CD4-positive, alpha-beta memory T cell (primary cell): ENCODE data around the gene SLC16A10. TPM values are rescaled to one million over a fixed set of nuclear protein-coding genes. Genes with fewer than 3 reads are reported as not detected.
A peak's percentile ranks its signal among the peaks of the same experiment; 100 is the strongest.

Experiments
- CTCF ChIA-PET: fragments of 350-600 bp; sonication (Branson Sonifier 250); formaldehyde crosslinking; loops from one replicate; lab custom pipeline; 2021; ENCODE audit warnings: inconsistent platforms; ENCODE audit not compliant: partially characterized antibody; lab: Charles Lee
- POLR2A ChIA-PET: fragments of 350-600 bp; sonication (Branson Sonifier 250); formaldehyde crosslinking; loops from one replicate; lab custom pipeline; 2021; ENCODE audit not compliant: partially characterized antibody; lab: Charles Lee
- DNase-seq, 5 donors: peaks; one replicate each; pipeline versions ENCODE4 v3.0.0 to v3.0.0-alpha.2; 2020 to 2022; ENCODE audit warnings: mixed read lengths in 1 of 5
- H3K27ac ChIP-seq: one replicate; pipeline ENCODE4 v1.7.0; 2013; ENCODE audit warnings: low read depth, low read length
- H3K27me3 ChIP-seq: 2 replicates; pipeline ENCODE4 v1.7.0; 2013; ENCODE audit warnings: mild to moderate bottlenecking, low read length, moderate library complexity; ENCODE audit not compliant: insufficient read depth
- H3K36me3 ChIP-seq: 2 replicates; pipeline ENCODE4 v1.7.0; 2013; ENCODE audit warnings: mild to moderate bottlenecking, low read length, moderate library complexity; ENCODE audit not compliant: insufficient read depth
- H3K4me1 ChIP-seq: 2 replicates; pipeline ENCODE4 v1.7.0; 2013; ENCODE audit warnings: mild to moderate bottlenecking, low read length, moderate library complexity; ENCODE audit not compliant: insufficient read depth
- H3K4me3 ChIP-seq, 2 donors: one replicate each; pipeline ENCODE4 v1.7.0; 2013; ENCODE audit warnings: low read length in 2 of 2, mild to moderate bottlenecking in 1 of 2
- H3K9me3 ChIP-seq, 2 donors: one replicate each; pipeline ENCODE4 v1.7.0; 2013; ENCODE audit warnings: low read length in 2 of 2, control low read depth in 1 of 2; ENCODE audit not compliant: control insufficient read depth in 1 of 2
- H3K27ac Mint-ChIP-seq, 7 donors: one replicate each; pipeline ENCODE4 v1.8.0; 2020 to 2021; ENCODE audit warnings: mixed read lengths in 7 of 7, mild to moderate bottlenecking in 6 of 7, inconsistent platforms in 3 of 7, moderate library complexity in 3 of 7
- H3K27me3 Mint-ChIP-seq, 2 donors: one replicate each; pipeline ENCODE4 v1.8.0; 2020 to 2021; ENCODE audit warnings: mixed read lengths in 2 of 2
- H3K36me3 Mint-ChIP-seq, 2 donors: one replicate each; pipeline ENCODE4 v1.8.0; 2020 to 2021; ENCODE audit warnings: mixed read lengths in 2 of 2, inconsistent platforms in 1 of 2, mild to moderate bottlenecking in 1 of 2
- H3K4me1 Mint-ChIP-seq, 4 donors: one replicate each; pipeline ENCODE4 v1.8.0; 2020 to 2021; ENCODE audit warnings: mixed read lengths in 4 of 4, mild to moderate bottlenecking in 1 of 4
- H3K4me3 Mint-ChIP-seq, 8 donors: one replicate each; pipeline ENCODE4 v1.8.0; 2020 to 2021; ENCODE audit warnings: mixed read lengths in 8 of 8, mild to moderate bottlenecking in 7 of 8, moderate library complexity in 6 of 8, inconsistent platforms in 3 of 8
- H3K9me3 Mint-ChIP-seq, 8 donors: one replicate each; pipeline ENCODE4 v1.8.0; 2020 to 2021; ENCODE audit warnings: mixed read lengths in 8 of 8, mild to moderate bottlenecking in 5 of 8, inconsistent platforms in 3 of 8, moderate library complexity in 1 of 8
- intact Hi-C: fragments of 100-400 bp; cut with micrococcal nuclease; formaldehyde crosslinking; loops from one replicate; pipeline ENCODE4 v1.15.1; 2023
- polyA plus RNA-seq, 2 donors: library from polyadenylated mRNA; unstranded; fragments of 300-500 nt; fragmentation: Illumina TruSeq; gene quantifications; one replicate each; pipeline ENCODE4 v1.2.3, GENCODE V29; 2021
- total RNA-seq, 2 experiments: library from RNA; stranded (reverse); gene quantifications; one replicate each; pipeline ENCODE4 v1.2.3, GENCODE V29; 2021

The SLC16A10 gene
- total and polyA plus RNA-seq, 4 experiments from 2014 or later, result 5.6 to 11.2 (median 8.7) TPM

GRCh38 chr6:111256646-111257045 is 169.3 kb downstream of the SLC16A10 start:
- H3K27ac ChIP-seq, result no peak overlapping the region
- no peak overlapping the region for H3K4me3 Mint-ChIP-seq
- peaks cover 12 to 27% (median 18%) of the 10 kb centered on the region in 4 donors for H3K4me1 Mint-ChIP-seq
- no peaks in the 10 kb centered on the region for H3K9me3 ChIP-seq
- H3K9me3 Mint-ChIP-seq, result no peaks in the 10 kb centered on the region
- POLR2A ChIA-PET, result no interaction called here
- H3K27ac Mint-ChIP-seq, result no peak overlapping the region
- no peaks in the 10 kb centered on the region for H3K36me3 ChIP-seq
- no peak overlapping the region for H3K4me3 ChIP-seq
- no peak for DNase-seq
- CTCF ChIA-PET, result interaction anchor here (0.7 to 1.6 kb wide), 5 partner anchors 196 to 786 kb away, joined by 3 to 6 read pairs (median 4); no protein-coding TSS in a partner anchor
- H3K4me1 ChIP-seq, result peaks cover 26% of the 10 kb centered on the region
- H3K27me3 Mint-ChIP-seq, result peaks cover 3 to 4% of the 10 kb centered on the region in 2 donors
- H3K36me3 Mint-ChIP-seq, result peaks cover 0 to 5% of the 10 kb centered on the region in 2 donors
- H3K27me3 ChIP-seq, result no peaks in the 10 kb centered on the region
- intact Hi-C loops, result loop anchor here (5.0 to 10.0 kb wide), 3 partner anchors 169 to 1074 kb away; partner anchors contain the start of genes AMD1, CDC40 and SLC16A10

GRCh38 chr6:111258010-111258409 is 170.7 kb downstream of the SLC16A10 start:
- DNase-seq, result no peak
- Mint-ChIP-seq H3K9me3 (no peaks in the 10 kb centered on the region), H3K36me3 (peaks cover 0 to 5% of the 10 kb centered on the region in 2 donors), H3K27me3 (peaks cover 3 to 4% of the 10 kb centered on the region in 2 donors), H3K27ac (peak overlapping the region in 5 of 7 donors; percentile 11 to 96 (median 87)), H3K4me3 (no peak overlapping the region), H3K4me1 (peaks cover 15 to 34% (median 23%) of the 10 kb centered on the region in 4 donors)
- intact Hi-C loops, result loop anchor here (2.0 to 10.0 kb wide), 6 partner anchors 171 to 1076 kb away; partner anchors contain the start of genes AMD1, CDC40, FAM229B and SLC16A10
- peaks cover 35% of the 10 kb centered on the region for H3K4me1 ChIP-seq
- POLR2A ChIA-PET, result interaction anchor here (1.0 to 2.7 kb wide), 8 partner anchors 205 to 829 kb away, joined by 3 to 57 read pairs (median 13); partner anchors contain the start of genes AMD1, FAM229B, REV3L and TRAF3IP2
- no peak overlapping the region for H3K4me3 ChIP-seq
- CTCF ChIA-PET, result interaction anchor here (1.0 to 2.7 kb wide), 19 partner anchors 8 to 906 kb away, joined by 3 to 128 read pairs (median 8); partner anchors contain the start of genes FAM229B, REV3L, TRAF3IP2 and TUBE1
- no peaks in the 10 kb centered on the region for H3K36me3 ChIP-seq
- H3K27me3 ChIP-seq, result no peaks in the 10 kb centered on the region
- H3K27ac ChIP-seq, result no peak overlapping the region
- H3K9me3 ChIP-seq, result no peaks in the 10 kb centered on the region

DNA sequence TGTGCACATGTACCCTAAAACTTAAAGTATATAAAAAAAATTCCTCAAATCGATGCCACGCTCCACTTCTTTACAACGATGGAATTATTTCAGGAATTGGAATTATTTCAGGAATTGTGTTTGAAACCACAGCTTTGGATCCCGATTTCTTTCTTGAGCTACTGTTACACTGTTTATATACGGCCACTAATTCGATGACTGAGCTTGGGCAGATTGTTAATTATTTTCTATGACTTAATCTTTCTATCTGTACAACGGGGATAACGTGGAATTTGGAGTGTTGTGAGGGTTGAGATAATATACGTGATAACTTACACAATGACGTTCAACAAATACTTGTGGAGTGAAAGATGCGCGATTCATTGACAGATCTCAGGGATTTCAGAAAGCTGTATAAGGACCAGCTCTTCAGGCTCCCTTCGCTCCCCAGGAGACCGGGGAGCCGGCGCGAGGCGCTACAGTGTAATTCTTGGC is 171.3 kb downstream of the SLC16A10 start:
- H3K27ac Mint-ChIP-seq, result peak overlapping the region; percentile 87 to 98 (median 96)
- intact Hi-C loops, result loop anchor here (1.0 to 10.0 kb wide), 14 partner anchors 171 to 1076 kb away; partner anchors contain the start of genes AMD1, CDC40, CDK19 and FAM229B
- Histone ChIP-seq H3K4me1 (peaks cover 35% of the 10 kb centered on the region), H3K27ac (peak overlapping the region; percentile 84), H3K27me3 (no peaks in the 10 kb centered on the region), H3K4me3 (peak overlapping the region in 1 of 2 donors; percentile 71), H3K36me3 (peaks cover under 1% of the 10 kb centered on the region), H3K9me3 (no peaks in the 10 kb centered on the region)
- H3K9me3 Mint-ChIP-seq, result no peaks in the 10 kb centered on the region
- no peak for DNase-seq
- H3K4me1 Mint-ChIP-seq, result peaks cover 15 to 34% (median 23%) of the 10 kb centered on the region in 4 donors
- H3K36me3 Mint-ChIP-seq, result peaks cover under 1 to 7% of the 10 kb centered on the region in 2 donors
- peaks cover 3 to 4% of the 10 kb centered on the region in 2 donors for H3K27me3 Mint-ChIP-seq
- H3K4me3 Mint-ChIP-seq, result peak overlapping the region; percentile 84 to 90 (median 87)
- ChIA-PET POLR2A (interaction anchor here (0.7 to 2.7 kb wide), 24 partner anchors 8 to 829 kb away, joined by 3 to 57 read pairs (median 4); partner anchors contain the start of genes AMD1, CDK19, FAM229B and REV3L), CTCF (interaction anchor here (0.7 to 2.7 kb wide), 55 partner anchors 9 to 905 kb away, joined by 3 to 128 read pairs (median 4); partner anchors contain the start of genes AMD1, FAM229B, GTF3C6 and REV3L)

DNA sequence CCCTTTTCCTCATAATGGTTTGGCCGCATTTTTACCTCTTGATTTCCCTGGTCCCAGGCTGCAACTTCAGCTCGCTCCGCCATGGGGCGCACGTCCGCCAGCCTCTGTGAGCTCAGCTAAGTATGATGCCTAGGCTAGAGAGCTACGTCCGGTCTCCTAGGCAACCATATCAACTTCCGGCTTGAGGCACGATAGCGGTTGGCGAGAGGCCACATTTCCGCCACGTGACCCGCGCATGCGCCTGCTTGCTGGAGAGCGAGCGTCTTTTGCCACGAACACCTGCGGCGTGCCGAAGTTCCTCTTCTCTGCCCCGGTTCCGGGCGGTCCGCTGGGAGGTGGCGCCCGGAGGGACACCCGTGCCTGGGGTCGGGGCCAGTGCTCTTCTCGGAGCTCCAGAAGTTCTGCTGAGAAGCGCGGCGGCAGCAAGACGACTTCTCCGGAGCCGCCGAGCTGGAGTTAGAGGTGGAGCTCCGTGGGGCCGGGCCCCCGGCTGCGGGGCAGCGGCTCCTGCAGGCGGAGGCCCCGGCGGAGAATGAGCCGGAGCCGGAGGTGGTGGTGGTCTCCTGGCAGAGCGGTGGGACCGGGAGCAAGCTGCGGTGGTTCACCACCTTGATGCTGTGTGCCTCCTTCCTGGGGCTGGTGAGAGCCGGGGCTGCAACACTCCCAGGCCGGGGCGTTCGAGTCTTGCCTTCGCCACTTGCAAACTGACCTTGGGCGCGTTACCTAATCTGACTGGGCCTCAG is 172.0 kb downstream of the SLC16A10 start:
- H3K9me3 ChIP-seq, result no peaks in the 10 kb centered on the region
- peak; percentile 99 for DNase-seq
- CTCF ChIA-PET, result interaction anchor here (0.7 to 2.7 kb wide), 56 partner anchors 9 to 905 kb away, joined by 3 to 128 read pairs (median 4); partner anchors contain the start of genes AMD1, FAM229B, GTF3C6 and REV3L
- H3K4me1 Mint-ChIP-seq, result peaks cover 16 to 34% (median 23%) of the 10 kb centered on the region in 4 donors
- peaks cover 7 to 13% of the 10 kb centered on the region in 2 donors for H3K36me3 Mint-ChIP-seq
- peaks cover 5% of the 10 kb centered on the region for H3K36me3 ChIP-seq
- H3K9me3 Mint-ChIP-seq, result no peaks in the 10 kb centered on the region
- H3K27me3 ChIP-seq, result no peaks in the 10 kb centered on the region
- H3K27ac ChIP-seq, result peak overlapping the region; percentile 84
- peaks cover 35% of the 10 kb centered on the region for H3K4me1 ChIP-seq
- peak overlapping the region; percentile 87 to 98 (median 96) for H3K27ac Mint-ChIP-seq
- intact Hi-C loops, result loop anchor here (1.0 to 10.0 kb wide), 14 partner anchors 172 to 1077 kb away; partner anchors contain the start of genes AMD1, CDC40, CDK19 and FAM229B
- peak overlapping the region; percentile 84 to 90 (median 87) for H3K4me3 Mint-ChIP-seq
- POLR2A ChIA-PET, result interaction anchor here (0.7 to 2.7 kb wide), 26 partner anchors 9 to 828 kb away, joined by 3 to 57 read pairs (median 4); partner anchors contain the start of genes AMD1, CDK19, FAM229B and GTF3C6
- peaks cover 3 to 4% of the 10 kb centered on the region in 2 donors for H3K27me3 Mint-ChIP-seq
- peak overlapping the region; percentile 42 to 71 for H3K4me3 ChIP-seq

GRCh38 chr6:111260570-111261298 is 173.4 kb downstream of the SLC16A10 start:
- Histone ChIP-seq H3K4me3 (no peak overlapping the region), H3K27me3 (no peaks in the 10 kb centered on the region)
- intact Hi-C loops, result no loop called here

GRCh38 chr6:111263837-111264236 is 176.5 kb downstream of the SLC16A10 start:
- H3K9me3 ChIP-seq, result no peaks in the 10 kb centered on the region
- H3K27ac Mint-ChIP-seq, result peak overlapping the region in 1 of 7 donors; percentile 29
- intact Hi-C loops, result no loop called here
- H3K4me3 ChIP-seq, result no peak overlapping the region
- no peaks in the 10 kb centered on the region for H3K27me3 ChIP-seq
- no peak overlapping the region for H3K4me3 Mint-ChIP-seq
- no peak for DNase-seq
- peaks cover 21 to 59% (median 35%) of the 10 kb centered on the region in 4 donors for H3K4me1 Mint-ChIP-seq
- ChIA-PET POLR2A (no interaction called here), CTCF (no interaction called here)
- H3K4me1 ChIP-seq, result peaks cover 43% of the 10 kb centered on the region
- no peak overlapping the region for H3K27ac ChIP-seq
- peaks cover 0 to 3% of the 10 kb centered on the region in 2 donors for H3K27me3 Mint-ChIP-seq
- peaks cover 18% of the 10 kb centered on the region for H3K36me3 ChIP-seq
- H3K36me3 Mint-ChIP-seq, result peaks cover 42% of the 10 kb centered on the region in 2 donors
- H3K9me3 Mint-ChIP-seq, result peaks cover 0 to 1% (median 0%) of the 10 kb centered on the region in 8 donors

More at GRCh38 chr6:111260570-111261298, 173.4 kb downstream of the SLC16A10 start:
- ChIA-PET POLR2A (interaction anchor here (2.7 kb wide), 1 partner anchor 223 kb away, joined by 57 read pairs; the partner anchor contains the start of gene REV3L), CTCF (interaction anchor here (1.6 to 2.7 kb wide), 2 partner anchors 218 to 783 kb away, joined by 8 to 82 read pairs; no protein-coding TSS in a partner anchor)
- Histone ChIP-seq H3K4me1 (peaks cover 35% of the 10 kb centered on the region), H3K27ac (no peak overlapping the region), H3K9me3 (no peaks in the 10 kb centered on the region), H3K36me3 (peaks cover 5% of the 10 kb centered on the region)
- no peak for DNase-seq
- H3K9me3 Mint-ChIP-seq, result no peaks in the 10 kb centered on the region
- H3K4me1 Mint-ChIP-seq, result peaks cover 18 to 35% (median 23%) of the 10 kb centered on the region in 4 donors
- peaks cover 3 to 4% of the 10 kb centered on the region in 2 donors for H3K27me3 Mint-ChIP-seq
- peaks cover 13 to 17% of the 10 kb centered on the region in 2 donors for H3K36me3 Mint-ChIP-seq
- peak overlapping the region; percentile 30 to 90 (median 87) for H3K4me3 Mint-ChIP-seq
- H3K27ac Mint-ChIP-seq, result peak overlapping the region; percentile 60 to 98 (median 87)
